ENCODE results near the gene MED16. TPM values are rescaled to one million over a fixed set of nuclear protein-coding genes. Genes with fewer than 3 reads are reported as not detected.

MED16 gene
- total and polyA plus RNA-seq, 2 donors (not counting 1 experiment from before 2014, with no cell fraction given): 19.3 to 35.0 TPM

DNA sequence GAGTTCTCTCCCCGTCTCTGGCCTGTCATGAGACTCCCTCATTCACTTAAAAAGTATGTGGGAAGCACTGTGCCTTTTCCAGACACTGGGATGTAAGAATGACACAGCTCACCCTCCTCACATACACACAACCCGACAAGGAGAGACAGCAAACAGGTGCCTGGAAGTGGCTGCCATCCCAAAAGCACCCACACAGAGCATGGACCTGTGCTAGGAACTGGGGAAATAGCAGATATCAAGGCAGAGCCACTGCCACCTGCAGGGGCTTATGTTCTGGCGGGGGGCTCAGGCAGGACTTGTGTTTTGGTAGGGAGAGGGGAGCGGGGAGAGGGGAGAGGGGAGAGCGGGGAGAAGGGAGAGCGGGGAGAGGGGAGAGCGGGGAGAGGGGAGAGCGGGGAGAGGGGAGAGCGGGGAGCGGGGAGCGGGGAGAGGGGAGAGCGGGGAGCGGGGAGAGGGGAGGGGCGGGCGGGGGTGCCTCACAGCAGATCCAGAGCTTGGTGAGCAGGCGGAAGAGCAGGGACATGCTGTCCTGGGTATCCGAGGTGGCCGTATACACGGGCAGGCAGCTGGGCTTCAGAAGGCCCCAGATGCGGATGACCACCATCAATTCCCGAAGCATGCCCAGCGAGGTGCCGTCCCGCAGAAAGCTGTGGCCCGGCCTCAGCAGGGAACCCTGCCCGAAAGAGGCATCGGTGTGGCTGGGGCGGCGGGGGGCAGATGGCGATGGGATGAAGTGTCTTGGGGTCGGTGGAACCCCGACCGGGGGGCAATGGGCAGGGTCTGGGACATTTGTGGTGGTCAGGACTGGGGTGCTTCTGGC, 21.3 kb downstream of the MED16 start:
- no peak overlapping the region for H3K4me2 ChIP-seq (ENCODE audit: extremely low read depth, insufficient read depth, low read length)
- H3K27me3 ChIP-seq (ENCODE audit: control insufficient read depth, insufficient read depth, low read length): no peaks in the 10 kb centered on the region
- H3K27ac ChIP-seq (ENCODE audit: insufficient read depth, low read length): no peak overlapping the region
- no peak for TF ChIP-seq EZH2 (IDR thresholded peaks at IDR 0.05; ENCODE audit: low read length, missing control alignments)
- TF ChIP-seq, protein P1, sequence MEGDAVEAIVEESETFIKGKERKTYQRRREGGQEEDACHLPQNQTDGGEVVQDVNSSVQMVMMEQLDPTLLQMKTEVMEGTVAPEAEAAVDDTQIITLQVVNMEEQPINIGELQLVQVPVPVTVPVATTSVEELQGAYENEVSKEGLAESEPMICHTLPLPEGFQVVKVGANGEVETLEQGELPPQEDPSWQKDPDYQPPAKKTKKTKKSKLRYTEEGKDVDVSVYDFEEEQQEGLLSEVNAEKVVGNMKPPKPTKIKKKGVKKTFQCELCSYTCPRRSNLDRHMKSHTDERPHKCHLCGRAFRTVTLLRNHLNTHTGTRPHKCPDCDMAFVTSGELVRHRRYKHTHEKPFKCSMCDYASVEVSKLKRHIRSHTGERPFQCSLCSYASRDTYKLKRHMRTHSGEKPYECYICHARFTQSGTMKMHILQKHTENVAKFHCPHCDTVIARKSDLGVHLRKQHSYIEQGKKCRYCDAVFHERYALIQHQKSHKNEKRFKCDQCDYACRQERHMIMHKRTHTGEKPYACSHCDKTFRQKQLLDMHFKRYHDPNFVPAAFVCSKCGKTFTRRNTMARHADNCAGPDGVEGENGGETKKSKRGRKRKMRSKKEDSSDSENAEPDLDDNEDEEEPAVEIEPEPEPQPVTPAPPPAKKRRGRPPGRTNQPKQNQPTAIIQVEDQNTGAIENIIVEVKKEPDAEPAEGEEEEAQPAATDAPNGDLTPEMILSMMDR (conservative IDR thresholded peaks at IDR 0.05 in 1 of 2, IDR thresholded peaks at IDR 0.05 in 1 of 2; ENCODE audit: low read depth in 1 of 2, low read length in 2 of 2): no peak
- peaks cover 27% of the 10 kb centered on the region for H3K36me3 ChIP-seq (ENCODE audit: control insufficient read depth, insufficient read depth, low read length)
- no peak overlapping the region for H3K4me3 ChIP-seq (replicated peaks in 1 of 4; ENCODE audit: control extremely low read depth in 1 of 4, insufficient read depth in 1 of 4, low read depth in 3 of 4, low read length in 4 of 4)
- peaks cover 11% of the 10 kb centered on the region for H3K4me1 ChIP-seq (ENCODE audit: control insufficient read depth, extremely low read depth, insufficient read depth, low read length)
- H3K9ac ChIP-seq (ENCODE audit: insufficient read depth, low read length): no peak overlapping the region
- peak; percentile 41 to 55 for DNase-seq (ENCODE audit: low read depth in 2 of 2)
- no peaks in the 10 kb centered on the region for H3K79me2 ChIP-seq (ENCODE audit: control insufficient read depth, insufficient read depth, low read length)
- H3K9me3 ChIP-seq (ENCODE audit: control insufficient read depth, insufficient read depth, low read depth, low read length): no peaks in the 10 kb centered on the region
- no peaks in the 10 kb centered on the region for H4K20me1 ChIP-seq (ENCODE audit: control insufficient read depth, extremely low read depth, insufficient read depth, low read length)
- H2AFZ ChIP-seq (ENCODE audit: low read length): no peak overlapping the region

DNA sequence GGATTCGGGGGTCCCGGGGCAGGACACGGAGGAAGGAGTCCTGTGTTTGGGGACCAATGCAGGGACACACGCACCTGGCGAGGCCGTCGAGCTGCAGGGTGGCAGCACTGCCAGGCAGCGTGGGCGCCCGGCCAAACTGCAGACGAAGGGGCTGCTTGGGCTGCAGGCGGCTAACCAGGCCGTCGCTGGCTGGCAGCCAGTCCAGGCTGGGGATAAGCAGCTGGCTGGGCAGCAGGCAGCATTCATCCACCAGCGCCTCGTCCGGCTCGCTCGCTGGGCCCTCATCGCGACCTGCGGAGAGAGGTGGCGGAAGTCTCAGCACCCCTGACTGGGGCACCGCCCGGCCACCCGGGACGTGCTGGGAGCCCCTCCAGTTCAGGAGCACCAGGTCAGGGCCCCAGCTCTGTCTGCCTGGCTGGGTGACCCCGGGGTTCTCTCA, 22.0 kb downstream of the MED16 start:
- H3K4me3 ChIP-seq (replicated peaks in 1 of 4; ENCODE audit: control extremely low read depth in 1 of 4, insufficient read depth in 1 of 4, low read depth in 3 of 4, low read length in 4 of 4): no peak overlapping the region
- H3K27me3 ChIP-seq (ENCODE audit: control insufficient read depth, insufficient read depth, low read length): no peaks in the 10 kb centered on the region
- H3K27ac ChIP-seq (ENCODE audit: insufficient read depth, low read length): no peak overlapping the region
- no peak overlapping the region for H2AFZ ChIP-seq (ENCODE audit: low read length)
- no peaks in the 10 kb centered on the region for H3K9me3 ChIP-seq (ENCODE audit: control insufficient read depth, insufficient read depth, low read depth, low read length)
- peaks cover 26% of the 10 kb centered on the region for H3K36me3 ChIP-seq (ENCODE audit: control insufficient read depth, insufficient read depth, low read length)
- DNase-seq (ENCODE audit: low read depth in 2 of 2): peak; percentile 63 to 78
- peaks cover 11% of the 10 kb centered on the region for H3K4me1 ChIP-seq (ENCODE audit: control insufficient read depth, extremely low read depth, insufficient read depth, low read length)
- H3K79me2 ChIP-seq (ENCODE audit: control insufficient read depth, insufficient read depth, low read length): no peaks in the 10 kb centered on the region
- no peak for TF ChIP-seq EZH2 (IDR thresholded peaks at IDR 0.05; ENCODE audit: low read length, missing control alignments)
- TF ChIP-seq, protein P1 (conservative IDR thresholded peaks at IDR 0.05 in 1 of 2, IDR thresholded peaks at IDR 0.05 in 1 of 2; ENCODE audit: low read depth in 1 of 2, low read length in 2 of 2): no peak
- H3K9ac ChIP-seq (ENCODE audit: insufficient read depth, low read length): no peak overlapping the region
- no peak overlapping the region for H3K4me2 ChIP-seq (ENCODE audit: extremely low read depth, insufficient read depth, low read length)
- H4K20me1 ChIP-seq (ENCODE audit: control insufficient read depth, extremely low read depth, insufficient read depth, low read length): no peaks in the 10 kb centered on the region

DNA sequence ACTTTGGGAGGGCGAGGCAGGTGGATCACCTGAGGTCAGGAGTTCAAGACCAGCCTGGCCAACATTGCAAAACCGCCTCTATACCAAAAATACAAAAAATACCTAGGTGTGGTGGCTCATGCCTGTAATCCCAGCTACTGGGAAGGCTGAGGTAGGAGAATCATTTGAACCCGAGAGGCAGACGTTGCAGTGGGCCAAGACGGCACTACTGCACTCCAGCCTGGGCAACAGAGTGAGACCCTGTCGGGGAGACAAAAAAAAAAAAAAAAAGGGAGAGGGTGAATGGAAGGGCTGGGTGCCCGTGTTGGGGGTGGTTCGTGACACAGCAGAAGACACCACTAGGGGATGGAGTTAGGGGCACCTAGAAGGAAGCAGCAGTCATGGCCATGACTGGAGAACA, 22.7 kb downstream of the MED16 start:
- Histone ChIP-seq H3K4me1 (ENCODE audit: control insufficient read depth, extremely low read depth, insufficient read depth, low read length) (peaks cover 11% of the 10 kb centered on the region), H3K9me3 (ENCODE audit: control insufficient read depth, insufficient read depth, low read depth, low read length) (no peaks in the 10 kb centered on the region), H3K4me3 (replicated peaks in 1 of 4; ENCODE audit: control extremely low read depth in 1 of 4, insufficient read depth in 1 of 4, low read depth in 3 of 4, low read length in 4 of 4) (no peak overlapping the region), H3K79me2 (ENCODE audit: control insufficient read depth, insufficient read depth, low read length) (no peaks in the 10 kb centered on the region), H3K36me3 (ENCODE audit: control insufficient read depth, insufficient read depth, low read length) (peaks cover 23% of the 10 kb centered on the region), H3K27ac (ENCODE audit: insufficient read depth, low read length) (peak overlapping the region; percentile 84), H4K20me1 (ENCODE audit: control insufficient read depth, extremely low read depth, insufficient read depth, low read length) (no peaks in the 10 kb centered on the region), H3K27me3 (ENCODE audit: control insufficient read depth, insufficient read depth, low read length) (no peaks in the 10 kb centered on the region), H3K9ac (ENCODE audit: insufficient read depth, low read length) (no peak overlapping the region), H2AFZ (ENCODE audit: low read length) (no peak overlapping the region), H3K4me2 (ENCODE audit: extremely low read depth, insufficient read depth, low read length) (no peak overlapping the region)
- TF ChIP-seq EZH2 (IDR thresholded peaks at IDR 0.05; ENCODE audit: low read length, missing control alignments): no peak
- TF ChIP-seq, protein P1 (conservative IDR thresholded peaks at IDR 0.05 in 1 of 2, IDR thresholded peaks at IDR 0.05 in 1 of 2; ENCODE audit: low read depth in 1 of 2, low read length in 2 of 2): no peak
- DNase-seq (ENCODE audit: low read depth in 2 of 2): no peak
